ENCODE measurements around the gene PITHD1. TPM values are rescaled to one million over a fixed set of nuclear protein-coding genes. Genes with fewer than 3 reads are reported as not detected.

Gene PITHD1
- total RNA-seq, 1 donor from 2014 or later: 46.6 TPM

DNA sequence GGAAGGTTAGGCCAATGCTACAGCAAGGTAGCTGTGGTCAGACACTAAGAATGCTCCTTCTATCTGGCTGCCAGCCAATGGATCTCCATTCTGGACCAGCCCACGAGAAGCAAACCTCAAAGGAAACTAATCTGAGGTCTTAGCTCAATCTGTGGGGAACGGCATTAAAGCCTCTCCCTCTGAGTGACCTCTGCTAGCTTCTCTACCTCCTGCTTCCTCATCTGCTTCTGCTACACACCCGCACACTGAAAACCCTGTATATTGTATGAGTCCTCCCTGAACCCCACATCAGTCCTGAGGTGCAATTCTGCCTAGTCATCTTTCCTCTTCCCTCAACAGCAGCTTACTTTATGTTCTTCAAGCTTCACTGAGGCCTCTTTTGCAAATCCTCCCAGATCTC lies 29.2 kb downstream of the PITHD1 start:
- Histone ChIP-seq H3K9me3 (no peaks in the 10 kb centered on the region), H3K36me3 (peaks cover 46% of the 10 kb centered on the region), H3K27ac (no peak overlapping the region), H3K4me3 (no peak overlapping the region), H3K4me1 (peaks cover 13% of the 10 kb centered on the region), H3K27me3 (ENCODE audit: low read depth) (no peaks in the 10 kb centered on the region)
- ATAC-seq: no peak
- intact Hi-C loops (cut with DNase I): no loop called here
- DNase-seq: no peak
- TF ChIP-seq CTCF (IDR thresholded peaks at IDR 0.05): no peak

DNA sequence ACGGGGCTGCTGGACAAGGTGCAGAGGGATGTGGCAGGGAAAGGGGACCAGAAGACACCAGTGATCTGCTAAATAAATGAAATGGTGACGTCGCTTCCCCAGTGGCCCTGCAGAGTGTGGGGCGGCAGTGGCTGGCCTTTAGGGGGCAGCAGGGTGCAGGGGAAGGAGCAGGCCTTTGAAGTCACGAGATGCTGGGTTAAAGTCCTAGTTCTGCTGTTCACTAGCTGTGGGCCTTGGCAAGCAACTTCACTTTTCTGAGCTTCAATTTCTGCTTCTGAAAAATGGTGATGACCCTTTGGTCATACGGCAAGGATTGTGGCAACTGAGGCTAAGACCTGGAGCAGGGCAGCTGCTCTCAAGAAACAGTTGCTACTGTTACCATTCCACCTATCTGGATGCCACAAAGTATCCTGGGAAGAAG lies 31.5 kb downstream of the PITHD1 start:
- peaks cover 59% of the 10 kb centered on the region for H3K36me3 ChIP-seq
- TF ChIP-seq CTCF (IDR thresholded peaks at IDR 0.05): peak; percentile 86
- ATAC-seq (peak; percentile 93), DNase-seq (peak; percentile 83)
- no peak overlapping the region for H3K4me3 ChIP-seq
- no peaks in the 10 kb centered on the region for H3K9me3 ChIP-seq
- intact Hi-C loops (cut with DNase I): no loop called here
- H3K27ac ChIP-seq: peak overlapping the region; percentile 19
- no peaks in the 10 kb centered on the region for H3K27me3 ChIP-seq (ENCODE audit: low read depth)
- peaks cover 13% of the 10 kb centered on the region for H3K4me1 ChIP-seq

- Histone ChIP-seq H3K4me1 (peaks cover 13% of the 10 kb centered on the region), H3K27me3 (ENCODE audit: low read depth) (no peaks in the 10 kb centered on the region), H3K36me3 (peaks cover 71% of the 10 kb centered on the region), H3K9me3 (no peaks in the 10 kb centered on the region), H3K27ac (no peak overlapping the region), H3K4me3 (no peak overlapping the region)
- TF ChIP-seq CTCF (IDR thresholded peaks at IDR 0.05): peak; percentile 65
- peak; percentile 87 to 90 for ATAC-seq
- intact Hi-C loops (cut with DNase I): no loop called here
- DNase-seq: peak; percentile 73
These were observed 32.8 kb downstream of the PITHD1 start for GRCh38 chr1:23810818-23811540.

DNA sequence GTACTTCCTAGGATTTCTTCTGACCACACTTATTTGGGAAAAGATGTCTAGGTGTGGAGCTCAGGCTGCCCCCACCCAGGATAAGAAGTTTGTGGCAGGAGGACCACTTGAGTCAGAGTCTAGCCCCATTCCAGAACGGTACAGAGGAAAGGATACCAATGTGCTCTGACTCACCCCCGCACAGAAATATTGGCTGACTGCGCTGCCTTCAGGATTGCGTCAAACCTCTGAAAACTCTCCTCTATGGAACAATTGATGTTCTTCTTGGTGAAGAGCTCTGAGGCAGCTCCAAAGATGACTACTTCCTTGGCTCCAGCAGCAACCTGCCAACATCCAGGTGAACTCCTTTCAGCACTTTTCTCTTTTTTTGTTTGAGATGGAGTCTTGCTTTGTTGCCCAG lies 35.8 kb downstream of the PITHD1 start:
- no peaks in the 10 kb centered on the region for H3K9me3 ChIP-seq
- peaks cover 81% of the 10 kb centered on the region for H3K36me3 ChIP-seq
- H3K27me3 ChIP-seq (ENCODE audit: low read depth): no peaks in the 10 kb centered on the region
- peaks cover 13% of the 10 kb centered on the region for H3K4me1 ChIP-seq
- no peak overlapping the region for H3K27ac ChIP-seq
- intact Hi-C loops (cut with DNase I): no loop called here
- DNase-seq: no peak
- no peak for ATAC-seq
- H3K4me3 ChIP-seq: no peak overlapping the region
- TF ChIP-seq CTCF (IDR thresholded peaks at IDR 0.05): no peak

GRCh38 chr1:23816361-23816760 lies 38.1 kb downstream of the PITHD1 start:
- no peaks in the 10 kb centered on the region for H3K27me3 ChIP-seq (ENCODE audit: low read depth)
- H3K27ac ChIP-seq: no peak overlapping the region
- DNase-seq: no peak
- H3K4me3 ChIP-seq: no peak overlapping the region
- peaks cover 91% of the 10 kb centered on the region for H3K36me3 ChIP-seq
- intact Hi-C loops (cut with DNase I): no loop called here
- H3K9me3 ChIP-seq: no peaks in the 10 kb centered on the region
- no peak for TF ChIP-seq CTCF (IDR thresholded peaks at IDR 0.05)
- no peak for ATAC-seq
- no peaks in the 10 kb centered on the region for H3K4me1 ChIP-seq
